Uterus (tissue), 4 donors: Measurements from ENCODE around the gene TGM2. TPM values are rescaled to one million over a fixed set of nuclear protein-coding genes. Genes with fewer than 3 reads are reported as not detected.

Experiments
- DNase-seq, 2 donors: peaks; one replicate each; pipeline ENCODE4 v3.0.0-alpha.2; 2019 to 2020
- H3K27ac ChIP-seq, 2 donors: fragments of 200-600 bp; sonication (generic); 1 replicate in 1 of 2; 2 replicates in 1 of 2; pipeline ENCODE4 v1.5.1; 2016 to 2018
- H3K27me3 ChIP-seq, 2 donors: fragments of 200-600 bp; sonication (generic); one replicate each; pipeline ENCODE4 v1.5.1; 2018 to 2019; ENCODE audit warnings: control low read depth in 1 of 2
- H3K36me3 ChIP-seq, 2 donors: fragments of 200-600 bp; sonication (generic); one replicate each; pipeline ENCODE4 v1.5.1; 2019; ENCODE audit warnings: control low read depth in 1 of 2
- H3K4me1 ChIP-seq, 2 donors: fragments of 200-600 bp; sonication (generic); one replicate each; pipeline ENCODE4 v1.5.1; 2018 to 2019; ENCODE audit warnings: control low read depth in 1 of 2
- H3K4me3 ChIP-seq, 2 donors: fragments of 200-600 bp; sonication (generic); 1 replicate in 1 of 2; 2 replicates in 1 of 2; pipeline ENCODE4 v1.5.1; 2018 to 2019; ENCODE audit warnings: mild to moderate bottlenecking in 1 of 2
- H3K9me3 ChIP-seq, 2 donors: fragments of 200-600 bp; sonication (generic); one replicate each; pipeline ENCODE4 v1.5.1; 2019; ENCODE audit warnings: control low read depth in 1 of 2
- CTCF ChIP-seq, 4 experiments: fragments of 200-600 bp in 2 of 4; fragments of 450-650 bp in 2 of 4; sonication (generic) in 2 of 4; IDR thresholded peaks; one replicate each; pipeline ENCODE4 v1.5.1; 2016 to 2019; ENCODE audit warnings: antibody characterized with exemption in 4 of 4, mild to moderate bottlenecking in 2 of 4, moderate library complexity in 1 of 4
- POLR2A ChIP-seq, 2 donors: fragments of 450-650 bp; IDR thresholded peaks; one replicate each; pipeline ENCODE4 v1.6.1; 2016; ENCODE audit warnings: antibody characterized with exemption in 2 of 2, mild to moderate bottlenecking in 1 of 2, moderate library complexity in 1 of 2
- intact Hi-C: fragments of 100-400 bp; cut with DNase I; formaldehyde crosslinking; loops from one replicate; pipeline ENCODE4 v1.15.1; 2023; ENCODE audit warnings: low total_unique reads
- total RNA-seq, 4 donors: library from RNA; depleted of rRNA in 3 of 4; stranded (reverse); fragments of >200 nt in 3 of 4; gene quantifications; one replicate each; pipeline versions ENCODE4 v1.1.0 to v1.2.4, GENCODE V29; 2014 to 2023
- donor health status: DM: yes; HTN: yes; CAD: no.

Gene TGM2
- total RNA-seq, 4 donors from 2014 or later: 136 to 639 (median 209) TPM

- intact Hi-C loops: no loop called here
- Histone ChIP-seq H3K36me3 (no peaks in the 10 kb centered on the region), H3K27ac (peak overlapping the region in 1 of 2 donors; percentile 10), H3K27me3 (no peaks in the 10 kb centered on the region), H3K4me1 (peaks cover 0 to 6% of the 10 kb centered on the region in 2 donors), H3K9me3 (no peaks in the 10 kb centered on the region), H3K4me3 (no peak overlapping the region)
- DNase-seq: no peak
- TF ChIP-seq POLR2A (IDR thresholded peaks at IDR 0.05) (no peak), CTCF (IDR thresholded peaks at IDR 0.05) (no peak)
Measured at GRCh38 chr20:38132910-38133501, 32.1 kb downstream of the TGM2 start.

- Histone ChIP-seq H3K9me3 (no peaks in the 10 kb centered on the region), H3K36me3 (no peaks in the 10 kb centered on the region), H3K4me1 (peaks cover 0 to 6% of the 10 kb centered on the region in 2 donors), H3K27ac (peak overlapping the region in 1 of 2 donors; percentile 41), H3K27me3 (no peaks in the 10 kb centered on the region), H3K4me3 (no peak overlapping the region)
- intact Hi-C loops: no loop called here
- TF ChIP-seq POLR2A (IDR thresholded peaks at IDR 0.05): no peak
- DNase-seq: peak in 1 of 2 donors; percentile 16
Measured at GRCh38 chr20:38132156-38132909, 32.7 kb downstream of the TGM2 start.

GRCh38 chr20:38131588-38132121 lies 33.4 kb downstream of the TGM2 start:
- no peak for TF ChIP-seq CTCF (IDR thresholded peaks at IDR 0.05)
- TF ChIP-seq POLR2A (IDR thresholded peaks at IDR 0.05): no peak
- Histone ChIP-seq H3K27ac (peak overlapping the region in 1 of 2 donors; percentile 41), H3K27me3 (no peaks in the 10 kb centered on the region), H3K4me3 (no peak overlapping the region), H3K9me3 (no peaks in the 10 kb centered on the region), H3K36me3 (no peaks in the 10 kb centered on the region), H3K4me1 (peaks cover 0 to 9% of the 10 kb centered on the region in 2 donors)
- intact Hi-C loops: no loop called here
- DNase-seq: peak in 1 of 2 donors; percentile 3

GRCh38 chr20:38130687-38131587 lies 34.1 kb downstream of the TGM2 start:
- peak overlapping the region in 1 of 2 donors; percentile 41 for H3K27ac ChIP-seq
- peaks cover 0 to 16% of the 10 kb centered on the region in 2 donors for H3K4me1 ChIP-seq
- peak in 1 of 2 donors; percentile 12 for DNase-seq
- H3K27me3 ChIP-seq: no peaks in the 10 kb centered on the region
- TF ChIP-seq CTCF (IDR thresholded peaks at IDR 0.05): no peak
- TF ChIP-seq POLR2A (IDR thresholded peaks at IDR 0.05): no peak
- no peaks in the 10 kb centered on the region for H3K9me3 ChIP-seq
- intact Hi-C loops: no loop called here
- H3K4me3 ChIP-seq: no peak overlapping the region
- H3K36me3 ChIP-seq: no peaks in the 10 kb centered on the region

GRCh38 chr20:38129893-38130609 lies 35.0 kb downstream of the TGM2 start:
- no peaks in the 10 kb centered on the region for H3K9me3 ChIP-seq
- no peaks in the 10 kb centered on the region for H3K27me3 ChIP-seq
- intact Hi-C loops: no loop called here
- H3K4me3 ChIP-seq: no peak overlapping the region
- peaks cover 0 to 24% of the 10 kb centered on the region in 2 donors for H3K4me1 ChIP-seq
- H3K27ac ChIP-seq: peak overlapping the region in 1 of 2 donors; percentile 18
- peak in 1 of 2 donors; percentile 10 for DNase-seq
- no peaks in the 10 kb centered on the region for H3K36me3 ChIP-seq
- no peak for TF ChIP-seq CTCF (IDR thresholded peaks at IDR 0.05)
- TF ChIP-seq POLR2A (IDR thresholded peaks at IDR 0.05): no peak
